ENCODE results near the gene ATP8B1. TPM values are rescaled to one million over a fixed set of nuclear protein-coding genes. Genes with fewer than 3 reads are reported as not detected.

The ATP8B1 gene
- total and polyA plus RNA-seq, 2 of the 4 experiments (the other 2 are of a cell fraction): 64.3 to 136 TPM

- no peak for DNase-seq
- H2AFZ ChIP-seq (replicated peaks; ENCODE audit: low read length, poor library complexity): peak overlapping the region; percentile 82
- POLR2A ChIA-PET (ENCODE audit: unreplicated experiment): no interaction called here
These were observed 657 bp downstream of the ATP8B1 start for GRCh38 chr18:57802213-57803102.

More at GRCh38 chr18:57802213-57803102, 657 bp downstream of the ATP8B1 start:
- H4K8ac ChIP-seq (ENCODE audit: low read depth in 2 of 2, low read length in 2 of 2): peak overlapping the region; percentile 70 to 88
- H2BK5ac ChIP-seq (ENCODE audit: low read depth, low read length, poor library complexity, severe bottlenecking): peak overlapping the region; percentile 93
- H3K27me3 ChIP-seq (ENCODE audit: control insufficient read depth, insufficient read depth, low read length): no peaks in the 10 kb centered on the region
- peaks cover 23% of the 10 kb centered on the region for H3K9me1 ChIP-seq (ENCODE audit: insufficient read depth, low read length)
- peak overlapping the region; percentile 95 for H3K4me3 ChIP-seq (ENCODE audit: insufficient read depth, low read depth, low read length)
- peak overlapping the region; percentile 83 for H3K9ac ChIP-seq (ENCODE audit: low read depth, low read length)
- no TSS peak for BruUV-seq (replicated peaks)
- H2AK9ac ChIP-seq (replicated peaks; ENCODE audit: low read depth, low read length, poor library complexity): peak overlapping the region; percentile 97
- CTCF ChIA-PET: no interaction called here
- 0 out of 2 replicates have a peak overlapping the region, but pooled peaks have one; percentile 18 for H2BK20ac ChIP-seq (ENCODE audit: low read depth, low read length)
- H4K5ac ChIP-seq (ENCODE audit: low read depth, low read length): peak overlapping the region; percentile 40
- peak overlapping the region; percentile 85 for H4K91ac ChIP-seq (ENCODE audit: insufficient read depth, low read depth, low read length)
- H3K23ac ChIP-seq (ENCODE audit: low read depth, low read length): peak overlapping the region; percentile 99
- no peaks in the 10 kb centered on the region for H3K9me3 ChIP-seq (ENCODE audit: control insufficient read depth, insufficient read depth, low read length)
- 1% methylated on average over 33 of the region's 74 CpGs; no CpG with 5 or more reads in 1 of the 2 experiments for WGBS, 2 experiments (ENCODE audit: extremely low coverage in 2 of 2, insufficient read length in 1 of 2)
- dilution Hi-C loops (cut with HindIII; ENCODE audit: low sequenced_read_pairs, unreplicated experiment): no loop called here
- in situ Hi-C loops (cut with MboI; ENCODE audit: low sequenced_read_pairs): no loop called here
- H3K4me2 ChIP-seq (ENCODE audit: low read depth, low read length): peak overlapping the region; percentile 86
- TF ChIP-seq MAFK (IDR thresholded peaks at IDR 0.05; ENCODE audit: low read depth, low read length) (no peak), USF2 (IDR thresholded peaks at IDR 0.05; ENCODE audit: low read depth, low read length) (no peak), MAZ (IDR thresholded peaks at IDR 0.05; ENCODE audit: borderline replicate concordance, low read depth, low read length) (no peak), NFE2L2 (IDR thresholded peaks at IDR 0.05; ENCODE audit: low read depth, low read length) (no peak), SMC3 (IDR thresholded peaks at IDR 0.05; ENCODE audit: low read depth, low read length) (no peak), POLR2A (IDR thresholded peaks at IDR 0.05; ENCODE audit: low read depth, low read length) (no peak), MXI1 (IDR thresholded peaks at IDR 0.05; ENCODE audit: borderline replicate concordance, low read depth, low read length) (no peak), CEBPB (IDR thresholded peaks at IDR 0.05; ENCODE audit: low read depth, low read length) (no peak), CTCF (conservative IDR thresholded peaks at IDR 0.05; ENCODE audit: low read depth, low read length) (no peak), RCOR1 (IDR thresholded peaks at IDR 0.05; ENCODE audit: insufficient replicate concordance, low read length) (no peak), RFX5 (IDR thresholded peaks at IDR 0.05; ENCODE audit: low read depth, low read length) (no peak), ELK1 (IDR thresholded peaks at IDR 0.05; ENCODE audit: borderline replicate concordance, low read depth, low read length) (no peak), FOS (IDR thresholded peaks at IDR 0.05; ENCODE audit: low read depth, low read length) (no peak)
- peak overlapping the region; percentile 86 for H2BK15ac ChIP-seq (ENCODE audit: low read depth, low read length)
- peak overlapping the region; percentile 77 for H3K27ac ChIP-seq (ENCODE audit: insufficient read depth, low read length)
- H3K18ac ChIP-seq (ENCODE audit: low read depth, low read length): peak overlapping the region; percentile 59; the same call in 1 of the 2 replicates
- H3K14ac ChIP-seq (replicated peaks; ENCODE audit: low read depth, low read length): peak overlapping the region; percentile 97
- peaks cover 9% of the 10 kb centered on the region for H3K4me1 ChIP-seq (ENCODE audit: control insufficient read depth, insufficient read depth, low read length)
- intact Hi-C loops (cut with micrococcal nuclease): loop anchor here (2.0 to 10.0 kb wide), 4 partner anchors 108 to 242 kb away; partner anchors contain the start of gene NEDD4L
- peak overlapping the region; percentile 95 for H3K4ac ChIP-seq (ENCODE audit: low read depth, low read length)
- H3K79me1 ChIP-seq (ENCODE audit: low read depth in 1 of 2, low read length in 2 of 2): peaks cover 16 to 47% of the 10 kb centered on the region in 2 experiments
- H3K36me3 ChIP-seq (ENCODE audit: control insufficient read depth, insufficient read depth, low read length): no peaks in the 10 kb centered on the region
- H3K56ac ChIP-seq (ENCODE audit: extremely low read depth, insufficient read depth, low read length): no peak overlapping the region; the same call in 1 of the 2 replicates
- H2BK120ac ChIP-seq (ENCODE audit: low read depth, low read length): peak overlapping the region; percentile 71
- no peak; the same call in 1 of the 2 replicates for ATAC-seq (ENCODE audit: low read depth)
- peaks cover 38% of the 10 kb centered on the region; the same call in 1 of the 2 replicates for H4K20me1 ChIP-seq (ENCODE audit: insufficient read depth, low read length)
- H2AK5ac ChIP-seq (ENCODE audit: low read depth, low read length): peak overlapping the region; percentile 96
